Neural cell (in vitro differentiated cells): ENCODE measurements around the gene CRYBB3. TPM values are rescaled to one million over a fixed set of nuclear protein-coding genes. Genes with fewer than 3 reads are reported as not detected.

Experiments
- H2AFZ ChIP-seq: fragments of 200-600, 300-800 bp; sonication (generic), shearing (Covaris generic); 2 replicates; pipeline ENCODE4 v1.6.0; 2014; ENCODE audit warnings: low read depth, mild to moderate bottlenecking, antibody characterized with exemption, low read length, moderate library complexity
- H3F3A ChIP-seq: fragments of 200-600 bp; shearing (Covaris generic); 2 replicates; pipeline ENCODE4 v1.6.1; 2016; ENCODE audit warnings: mild to moderate bottlenecking, moderate library complexity, mixed read lengths, antibody characterized with exemption, low read length; ENCODE audit not compliant: insufficient read depth, poor library complexity, severe bottlenecking
- H3K27ac ChIP-seq: fragments of 200-600, 300-800 bp; sonication (generic), shearing (Covaris generic); 2 replicates; pipeline ENCODE4 v1.5.1; 2014; ENCODE audit warnings: mild to moderate bottlenecking, low read length, moderate library complexity
- H3K27me3 ChIP-seq: fragments of 300-800, 200-600 bp; sonication (generic), shearing (Covaris generic); 2 replicates; pipeline ENCODE4 v1.6.0; 2014; ENCODE audit warnings: mild to moderate bottlenecking, low read depth, low read length, moderate library complexity; ENCODE audit not compliant: insufficient read depth
- H3K36me3 ChIP-seq: fragments of 300-800, 200-600 bp; sonication (generic), shearing (Covaris generic); 2 replicates; pipeline ENCODE4 v1.5.1; 2014; ENCODE audit warnings: mild to moderate bottlenecking, antibody characterized with exemption, low read length, moderate library complexity; ENCODE audit not compliant: insufficient read depth
- H3K4me2 ChIP-seq: fragments of 300-800, 200-600 bp; sonication (generic), shearing (Covaris generic); 2 replicates; pipeline ENCODE4 v1.6.0; 2014; ENCODE audit warnings: mild to moderate bottlenecking, low read length
- H3K4me3 ChIP-seq: fragments of 300-800, 200-600 bp; sonication (generic), shearing (Covaris generic); 2 replicates; pipeline ENCODE4 v1.5.1; 2014; ENCODE audit warnings: mild to moderate bottlenecking, low read length, moderate library complexity
- H3K79me2 ChIP-seq: fragments of 200-600 bp; shearing (Covaris generic); replicated peaks from 2 replicates; pipeline ENCODE4 v1.6.0; 2014; ENCODE audit warnings: mild to moderate bottlenecking, low read length, moderate library complexity; ENCODE audit not compliant: insufficient read depth
- H3K9ac ChIP-seq: fragments of 300-800, 200-600 bp; sonication (generic), shearing (Covaris generic); 2 replicates; pipeline ENCODE4 v1.6.1; 2016; ENCODE audit warnings: mild to moderate bottlenecking, low read length, mixed read lengths
- H3K9me2 ChIP-seq: fragments of 200-600 bp; shearing (Covaris generic); 2 replicates; pipeline ENCODE4 v1.6.1; 2016; ENCODE audit warnings: mild to moderate bottlenecking, low read length, mixed read lengths; ENCODE audit not compliant: insufficient read depth
- H3K9me3 ChIP-seq: fragments of 200-600, 300-800 bp; sonication (generic), shearing (Covaris generic); 2 replicates; pipeline ENCODE4 v1.6.1; 2016; ENCODE audit warnings: mild to moderate bottlenecking, mixed run types, low read length, moderate library complexity, mixed read lengths
- H4K20me1 ChIP-seq: fragments of 200-600 bp; shearing (Covaris generic); 2 replicates; pipeline ENCODE4 v1.6.1; 2016; ENCODE audit warnings: mild to moderate bottlenecking, mixed run types; ENCODE audit not compliant: insufficient read depth
- CTCF ChIP-seq: fragments of 450-650 bp; IDR thresholded peaks from 2 replicates; pipeline ENCODE4 v1.5.1; 2014; ENCODE audit warnings: antibody characterized with exemption, mild to moderate bottlenecking, moderate library complexity; ENCODE audit not compliant: poor library complexity, severe bottlenecking
- EP300 ChIP-seq: fragments of 450-650 bp; conservative IDR thresholded peaks from 2 replicates; pipeline ENCODE4 v1.6.1; 2014; ENCODE audit warnings: antibody characterized with exemption, mild to moderate bottlenecking, moderate library complexity; ENCODE audit not compliant: poor library complexity, severe bottlenecking
- EZH2 ChIP-seq: fragments of 200-600, 300-800 bp; shearing (Covaris generic), sonication (generic); IDR thresholded peaks from 2 replicates; pipeline ENCODE4 v1.6.1; 2014; ENCODE audit warnings: antibody characterized with exemption, low read length, borderline replicate concordance, mild to moderate bottlenecking; ENCODE audit not compliant: insufficient read depth, poor library complexity, severe bottlenecking
- MXI1 ChIP-seq: fragments of 450-650 bp; conservative IDR thresholded peaks from 2 replicates; pipeline ENCODE4 v1.6.1; 2014; ENCODE audit warnings: antibody characterized with exemption, mild to moderate bottlenecking; ENCODE audit not compliant: poor library complexity, severe bottlenecking
- POLR2AphosphoS5 ChIP-seq: IDR thresholded peaks from 2 replicates; pipeline ENCODE4 v1.6.1; 2012
- RAD21 ChIP-seq: fragments of 450-650 bp; conservative IDR thresholded peaks from 2 replicates; pipeline ENCODE4 v1.6.1; 2014; ENCODE audit warnings: antibody characterized with exemption, mild to moderate bottlenecking, moderate library complexity
- REST ChIP-seq: IDR thresholded peaks from 2 replicates; pipeline ENCODE4 v1.6.1; 2012; ENCODE audit warnings: borderline replicate concordance
- SMC3 ChIP-seq: fragments of 450-650 bp; conservative IDR thresholded peaks from 2 replicates; pipeline ENCODE4 v1.6.1; 2014; ENCODE audit warnings: antibody characterized with exemption, mild to moderate bottlenecking, moderate library complexity; ENCODE audit not compliant: poor library complexity
- TAF1 ChIP-seq: IDR thresholded peaks from 2 replicates; pipeline ENCODE4 v1.6.1; 2012; ENCODE audit warnings: low read depth
- polyA plus RNA-seq: library from polyadenylated mRNA; depleted of rRNA; stranded (reverse); fragments of >200 nt; gene quantifications from 2 replicates; pipeline ENCODE4 v1.2.3, GENCODE V29; 2014

The CRYBB3 gene
- polyA plus RNA-seq, 1 donor from 2014 or later: not detected

- Histone ChIP-seq H3F3A (no peaks in the 10 kb centered on the region), H3K9me2 (no peaks in the 10 kb centered on the region), H3K27me3 (no peaks in the 10 kb centered on the region), H3K27ac (no peak overlapping the region), H3K9ac (no peak overlapping the region), H2AFZ (no peak overlapping the region), H3K36me3 (no peaks in the 10 kb centered on the region), H3K79me2 (no peaks in the 10 kb centered on the region), H3K4me2 (no peak overlapping the region), H3K4me3 (no peak overlapping the region), H3K9me3 (no peaks in the 10 kb centered on the region), H4K20me1 (no peaks in the 10 kb centered on the region)
- TF ChIP-seq RAD21 (no peak), POLR2AphosphoS5 (no peak), SMC3 (no peak), EP300 (no peak), EZH2 (no peak), TAF1 (no peak), CTCF (no peak), REST (no peak), MXI1 (no peak)
Measured at GRCh38 chr22:25197340-25197739, 2.3 kb upstream of the CRYBB3 start.

DNA sequence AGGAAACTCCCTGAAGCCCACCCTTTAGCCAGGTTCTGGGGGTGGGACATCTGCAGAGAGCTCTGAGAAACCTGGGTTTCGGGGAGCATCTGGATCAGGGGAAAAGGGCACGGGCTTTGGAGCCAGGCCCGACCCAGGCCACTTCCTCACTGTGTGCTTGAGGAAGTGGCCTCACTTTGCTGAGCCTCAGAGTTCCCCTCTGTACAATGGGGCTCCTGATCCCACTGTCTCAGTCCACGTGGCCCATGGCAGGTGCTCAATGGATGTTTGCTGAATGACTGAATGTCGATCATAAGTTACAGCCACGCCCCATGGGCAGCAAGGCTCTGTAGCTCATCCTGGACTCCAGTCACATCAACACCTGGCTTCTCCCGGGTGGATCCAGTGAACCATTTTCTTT is 1.3 kb downstream of the CRYBB3 start:
- Histone ChIP-seq H3K36me3 (no peaks in the 10 kb centered on the region), H3K27me3 (no peaks in the 10 kb centered on the region), H3K79me2 (no peaks in the 10 kb centered on the region), H3F3A (no peaks in the 10 kb centered on the region), H3K9ac (no peak overlapping the region), H3K9me3 (no peaks in the 10 kb centered on the region), H3K27ac (no peak overlapping the region), H2AFZ (no peak overlapping the region), H4K20me1 (no peaks in the 10 kb centered on the region), H3K9me2 (no peaks in the 10 kb centered on the region), H3K4me3 (no peak overlapping the region), H3K4me2 (no peak overlapping the region)
- TF ChIP-seq EZH2 (no peak), MXI1 (no peak), EP300 (no peak), TAF1 (no peak), RAD21 (no peak), REST (no peak), POLR2AphosphoS5 (no peak), SMC3 (no peak), CTCF (no peak)
